Kidney epithelial cell (primary cell): ENCODE results near the gene LHPP. TPM values are rescaled to one million over a fixed set of nuclear protein-coding genes. Genes with fewer than 3 reads are reported as not detected.

ENCODE experiments used
- DNase-seq: peaks from one replicate; pipeline ENCODE4 v3.0.0-alpha.2; 2010; ENCODE audit warnings: low read depth
- H3K27me3 ChIP-seq: 2 replicates; pipeline ENCODE4 v1.6.0; 2011; ENCODE audit warnings: low read length; ENCODE audit not compliant: control insufficient read depth, insufficient read depth
- H3K36me3 ChIP-seq: 2 replicates; pipeline ENCODE4 v1.5.1; 2011; ENCODE audit warnings: low read length; ENCODE audit not compliant: control insufficient read depth, insufficient read depth
- H3K4me3 ChIP-seq: 2 replicates; pipeline ENCODE4 v1.5.1; 2011; ENCODE audit warnings: low read depth, mild to moderate bottlenecking, control low read depth, low read length
- CTCF ChIP-seq: IDR thresholded peaks from 2 replicates; pipeline ENCODE4 v1.5.1; 2011; ENCODE audit warnings: mild to moderate bottlenecking, moderate library complexity, low read length, control low read depth, inconsistent platforms; ENCODE audit not compliant: insufficient read depth, poor library complexity, severe bottlenecking
- total RNA-seq: library from RNA; depleted of rRNA; stranded (reverse); fragments of >200 nt; gene quantifications from 2 replicates; pipeline ENCODE4 v1.2.3, GENCODE V29; 2015

LHPP gene
- total RNA-seq, 1 donor from 2014 or later = 6.3 TPM

GRCh38 chr10:124630551-124630950 is 168.9 kb downstream of the LHPP start:
- no peaks in the 10 kb centered on the region for H3K27me3 ChIP-seq
- no peak for DNase-seq
- no peak for TF ChIP-seq CTCF
- no peak overlapping the region for H3K4me3 ChIP-seq
- no peaks in the 10 kb centered on the region for H3K36me3 ChIP-seq

- DNase-seq = no peak
- Histone ChIP-seq H3K36me3 (no peaks in the 10 kb centered on the region), H3K27me3 (no peaks in the 10 kb centered on the region), H3K4me3 (no peak overlapping the region)
- peak; percentile 32 for TF ChIP-seq CTCF
Observed at GRCh38 chr10:124632064-124632531, 170.5 kb downstream of the LHPP start.

- DNase-seq = no peak
- H3K36me3 ChIP-seq = no peaks in the 10 kb centered on the region
- H3K27me3 ChIP-seq = no peaks in the 10 kb centered on the region
- H3K4me3 ChIP-seq = no peak overlapping the region
- no peak for TF ChIP-seq CTCF
Observed at GRCh38 chr10:124632566-124632965, 170.9 kb downstream of the LHPP start.

- Histone ChIP-seq H3K36me3 (no peaks in the 10 kb centered on the region), H3K4me3 (no peak overlapping the region), H3K27me3 (no peaks in the 10 kb centered on the region)
- DNase-seq = no peak
- TF ChIP-seq CTCF = peak; percentile 7
Observed at GRCh38 chr10:124636271-124636995, 174.8 kb downstream of the LHPP start.

GRCh38 chr10:124637091-124637700 is 175.6 kb downstream of the LHPP start:
- no peak for TF ChIP-seq CTCF
- Histone ChIP-seq H3K36me3 (no peaks in the 10 kb centered on the region), H3K4me3 (no peak overlapping the region), H3K27me3 (no peaks in the 10 kb centered on the region)
- DNase-seq = no peak
